ENCODE data around the gene SULT2A1.
"Not testable (repeated sequence)": the region's sequence is repeated elsewhere in the genome, so short reads cannot be mapped to it uniquely, and the experiment has no call there.

SULT2A1 gene

GRCh38 chr19:47859838-47860237 is 26.3 kb downstream of the SULT2A1 start:
- DNase-seq, result not testable (repeated sequence)

- DNase-seq, result not testable (repeated sequence)
Measured at GRCh38 chr19:47858646-47859285, 27.3 kb downstream of the SULT2A1 start, which contains the start of gene TPRX2. Gene TPRX2, plus strand, starts transcription at chr19:47859235. Its CDS starts 12 bp downstream, at chr19:47859247.

DNA sequence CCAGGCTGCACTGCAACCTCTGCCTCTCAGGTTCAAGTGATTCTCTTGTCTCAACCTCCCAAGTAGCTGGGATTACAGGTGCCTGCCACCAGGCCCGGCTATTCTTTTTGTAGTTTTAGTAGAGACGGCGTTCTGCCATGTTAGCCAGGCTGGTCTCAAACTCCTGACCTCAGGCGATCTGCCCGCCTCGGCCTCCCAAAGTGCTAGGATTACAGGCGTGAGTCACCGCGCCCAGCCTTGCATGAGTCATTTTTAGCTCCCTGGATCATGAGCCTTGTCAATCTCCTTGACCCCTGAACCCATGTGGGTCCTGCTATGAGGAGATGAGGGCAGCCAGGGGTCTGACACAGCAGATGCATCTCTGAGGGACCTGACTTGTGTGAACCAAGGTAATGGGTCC is 27.9 kb downstream of the SULT2A1 start:
- DNase-seq, result not testable (repeated sequence)

DNA sequence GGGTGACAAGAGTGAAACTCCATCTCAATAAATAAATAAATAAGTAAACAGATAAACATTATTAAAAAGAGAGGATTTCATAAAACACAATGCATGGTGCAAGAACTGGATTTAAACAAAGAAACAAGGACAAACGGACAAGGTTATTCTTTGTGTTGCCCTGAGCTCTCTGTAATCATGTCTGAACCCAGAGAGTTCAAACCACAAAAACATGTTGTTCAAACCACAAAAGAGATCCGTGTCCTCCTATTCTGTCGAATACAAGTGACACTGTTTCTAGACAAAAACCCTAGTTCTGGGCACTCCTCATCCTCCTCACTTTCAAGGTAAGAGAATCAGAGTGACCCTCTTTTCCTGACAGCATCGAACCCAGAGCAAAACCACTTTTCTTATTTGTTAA is 31.7 kb downstream of the SULT2A1 start:
- DNase-seq, result no peak

- no peak for DNase-seq
Measured at GRCh38 chr19:47853003-47853402, 33.1 kb downstream of the SULT2A1 start.

GRCh38 chr19:47848823-47849473 is 37.2 kb downstream of the SULT2A1 start:
- DNase-seq, result no peak

GRCh38 chr19:47848425-47848822 is 37.7 kb downstream of the SULT2A1 start:
- DNase-seq, result no peak

GRCh38 chr19:47842941-47843340 is 43.2 kb downstream of the SULT2A1 start:
- no peak for DNase-seq

DNA sequence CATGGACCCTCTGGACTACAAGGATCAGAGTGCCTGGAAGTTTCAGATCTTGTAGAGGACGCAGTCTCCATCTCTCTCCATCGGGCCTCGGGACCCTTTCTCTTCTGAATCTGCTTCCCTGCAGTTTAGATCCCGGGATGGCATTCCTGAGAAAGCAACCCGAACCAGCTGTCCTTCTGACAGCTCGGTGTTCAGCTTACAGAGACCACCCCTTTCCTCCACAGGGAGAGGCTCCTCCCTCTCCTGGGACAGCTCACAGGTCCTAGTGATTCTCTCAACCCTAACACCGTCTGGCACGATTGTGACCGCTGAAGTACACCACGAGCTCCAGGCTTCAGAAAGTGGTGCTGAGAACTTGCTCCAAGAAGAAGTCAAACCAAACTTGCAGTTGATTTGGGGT is 46.2 kb downstream of the SULT2A1 start:
- no peak for DNase-seq

DNA sequence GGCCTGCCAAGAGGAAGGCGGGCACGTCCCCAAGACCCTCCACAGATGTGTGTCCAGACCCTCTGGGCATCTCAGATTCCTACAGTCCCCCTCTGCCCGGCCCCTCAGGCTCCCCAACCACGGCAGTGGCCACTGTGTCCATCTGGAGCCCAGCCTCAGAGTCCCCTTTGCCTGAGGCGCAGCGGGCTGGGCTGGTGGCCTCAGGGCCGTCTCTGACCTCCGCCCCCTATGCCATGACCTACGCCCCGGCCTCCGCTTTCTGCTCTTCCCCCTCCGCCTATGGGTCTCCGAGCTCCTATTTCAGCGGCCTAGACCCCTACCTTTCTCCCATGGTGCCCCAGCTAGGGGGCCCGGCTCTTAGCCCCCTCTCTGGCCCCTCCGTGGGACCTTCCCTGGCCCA is 46.7 kb downstream of the SULT2A1 start:
- DNase-seq, result no peak

DNA sequence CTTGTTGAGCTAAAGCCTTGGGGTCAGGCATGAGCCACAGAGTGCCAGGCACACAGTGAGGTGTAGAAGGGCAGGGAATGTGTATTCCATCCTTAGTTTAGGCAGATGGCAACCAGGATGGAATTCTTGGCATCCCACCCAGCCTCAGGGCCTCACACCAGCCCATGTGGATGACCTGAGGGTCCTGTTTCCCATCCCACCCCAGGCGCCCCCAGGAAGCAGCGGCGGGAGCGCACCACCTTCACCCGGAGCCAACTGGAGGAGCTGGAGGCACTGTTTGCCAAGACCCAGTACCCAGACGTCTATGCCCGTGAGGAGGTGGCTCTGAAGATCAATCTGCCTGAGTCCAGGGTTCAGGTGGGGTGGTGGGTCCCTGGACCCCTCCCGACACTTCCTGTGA is 50.1 kb downstream of the SULT2A1 start:
- no peak for DNase-seq

DNA sequence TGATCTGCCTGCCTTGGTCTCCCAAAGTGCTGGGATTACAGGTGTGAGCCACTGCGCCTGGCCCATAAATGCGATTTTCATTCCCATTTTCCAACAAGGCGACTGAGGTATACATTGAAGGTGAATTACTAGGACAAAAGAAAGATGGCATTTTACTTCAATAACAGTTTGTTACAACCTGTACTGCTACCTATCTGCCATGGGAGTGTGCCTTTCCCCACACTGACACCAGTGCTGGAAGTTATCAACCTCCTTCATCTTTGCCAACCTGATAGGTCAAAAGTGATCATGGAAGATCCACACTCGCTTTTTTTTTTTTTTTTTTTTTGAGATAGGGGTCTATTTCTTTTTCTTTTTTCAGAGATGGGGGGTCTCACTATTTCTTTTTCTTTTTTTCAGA is 53.4 kb downstream of the SULT2A1 start:
- DNase-seq, result no peak

DNA sequence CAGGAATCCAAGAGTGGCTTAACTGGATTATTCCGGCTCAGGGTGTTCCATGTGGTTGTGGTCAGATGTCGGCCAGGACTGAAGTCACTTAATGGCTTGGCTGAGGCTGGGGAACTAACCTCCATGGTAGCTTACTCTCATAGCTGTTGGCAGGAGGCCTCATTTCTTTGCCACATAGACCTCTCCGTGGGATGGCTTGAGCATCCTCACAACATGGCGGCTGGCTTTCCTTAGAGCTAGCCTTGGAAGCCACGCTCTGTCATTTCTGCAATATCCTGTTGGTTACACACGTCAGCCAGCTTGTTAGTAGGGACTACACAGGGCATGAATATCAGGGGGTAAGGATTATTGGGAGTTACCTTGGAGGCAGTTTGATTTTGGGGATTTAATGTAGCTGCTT is 59.3 kb downstream of the SULT2A1 start:
- DNase-seq, result no peak

- no peak for DNase-seq
Measured at GRCh38 chr19:47824396-47824795, 61.7 kb downstream of the SULT2A1 start.

- no peak for DNase-seq
Measured at GRCh38 chr19:47821460-47822020, 64.6 kb downstream of the SULT2A1 start, which contains the start of gene CRX. Gene CRX, plus strand, starts transcription at chr19:47821937. Its CDS starts 12,507 bp downstream, at chr19:47834444.

All from NCI-H2029 (cell line).